HepG2 (cell line): ENCODE measurements around the gene GANC. TPM values are rescaled to one million over a fixed set of nuclear protein-coding genes. Genes with fewer than 3 reads are reported as not detected.

Experiments
- ATAC-seq: fragments of 200-7000 bp; cut with Tn5 transposase; 3 replicates; pipeline ENCODE4 v1.9.1; 2020; ENCODE audit warnings: mild to moderate bottlenecking, moderate library complexity
- BruUV-seq: library from RNA; stranded (reverse); fragments of 400-500 nt; replicated peaks from 2 replicates; lab custom pipeline; 2021; lab: Mats Ljungman, UMichigan
- CTCF ChIA-PET: fragments of 300-600 bp; formaldehyde crosslinking; extraction: SDS; loops from one replicate; lab custom pipeline; 2021; ENCODE audit warnings: low total read pairs, inconsistent platforms, low intra/inter-chr PET ratio; lab: Yijun Ruan, JAX
- POLR2A ChIA-PET: fragments of 350-600 bp; sonication (Branson Sonifier 250); formaldehyde crosslinking; loops from one replicate; lab custom pipeline; 2020; ENCODE audit warnings: antibody characterized with exemption, inconsistent platforms; lab: Yijun Ruan, JAX
- DNase-seq: peaks from one replicate; pipeline ENCODE4 v3.0.0-alpha.2; 2015; ENCODE audit warnings: low spot score
- FAIRE-seq: peaks from 3 replicates; lab custom pipeline; 2011; peaks lifted over from hg19 to GRCh38; lab: Jason Lieb, UNC
- H2AFZ ChIP-seq: one replicate; pipeline ENCODE4 v1.6.1; 2011; ENCODE audit warnings: low read length, inconsistent platforms
- H3K27ac ChIP-seq: fragments of 300-600 bp; 3 replicates; pipeline ENCODE4 v1.8.0; 2011; ENCODE audit warnings: mixed run types, mild to moderate bottlenecking, mixed read lengths, low read length, inconsistent platforms; ENCODE audit not compliant: insufficient read depth; ENCODE audit errors: extremely low read length
- H3K27me3 ChIP-seq, 2 experiments: fragments of 200-600 bp in 1 of 2; 2 replicates in 1 of 2; 3 replicates in 1 of 2; pipeline versions ENCODE4 v1.6.0 to v1.8.0; 2011; ENCODE audit warnings: low read length in 2 of 2, mild to moderate bottlenecking in 2 of 2, moderate library complexity in 2 of 2, inconsistent platforms in 1 of 2; ENCODE audit not compliant: insufficient read depth in 2 of 2, control insufficient read depth in 1 of 2
- H3K36me3 ChIP-seq, 2 experiments: fragments of 200-600 bp in 1 of 2; replicated peaks in 1 of 2; 2 replicates in 1 of 2; 3 replicates in 1 of 2; pipeline versions ENCODE4 v1.5.1 to v1.8.0; 2011; ENCODE audit warnings: low read length in 2 of 2, inconsistent platforms in 1 of 2; ENCODE audit not compliant: insufficient read depth in 2 of 2, control insufficient read depth in 1 of 2
- H3K4me1 ChIP-seq: 2 replicates; pipeline ENCODE4 v1.5.1; 2012; ENCODE audit warnings: low read length, inconsistent platforms; ENCODE audit not compliant: insufficient read depth
- H3K4me2 ChIP-seq: 2 replicates; pipeline ENCODE4 v1.6.0; 2011; ENCODE audit warnings: low read depth, low read length, inconsistent platforms
- H3K4me3 ChIP-seq, 3 experiments: fragments of 200-600 bp in 1 of 3; sonication (generic), shearing (Covaris generic) in 1 of 3; replicated peaks in 1 of 3; 2 replicates each; pipeline ENCODE4 v1.5.1; 2011 to 2016; ENCODE audit warnings: low read length in 3 of 3, inconsistent platforms in 2 of 3, low read depth in 2 of 3, mild to moderate bottlenecking in 2 of 3, control low read depth in 1 of 3, mixed read lengths in 1 of 3; ENCODE audit not compliant: insufficient read depth in 1 of 3
- H3K79me2 ChIP-seq: one replicate; pipeline ENCODE4 v1.6.1; 2011; ENCODE audit warnings: low read length, inconsistent platforms; ENCODE audit not compliant: insufficient read depth
- H3K9ac ChIP-seq: 2 replicates; pipeline ENCODE4 v1.6.0; 2011; ENCODE audit warnings: mild to moderate bottlenecking, low read depth, low read length, inconsistent platforms; ENCODE audit not compliant: insufficient read depth
- H3K9me3 ChIP-seq: 2 replicates; pipeline ENCODE4 v1.5.1; 2012; ENCODE audit warnings: mild to moderate bottlenecking, low read length
- H4K20me1 ChIP-seq: 2 replicates; pipeline ENCODE4 v1.6.0; 2011; ENCODE audit warnings: inconsistent platforms, mild to moderate bottlenecking, low read length, moderate library complexity; ENCODE audit not compliant: insufficient read depth
- ARID2 ChIP-seq: sonication (generic); formaldehyde crosslinking; IDR thresholded peaks from 2 replicates; pipeline ENCODE4 v1.8.1; 2022; ENCODE audit warnings: mild to moderate bottlenecking, missing genetic modification reagents, borderline replicate concordance
- GATAD2A ChIP-seq: IDR thresholded peaks from 2 replicates; pipeline ENCODE4 v1.6.1; 2016
- TRIM24 ChIP-seq: sonication (generic); formaldehyde crosslinking; IDR thresholded peaks from 2 replicates; pipeline ENCODE4 v1.8.0; 2022; ENCODE audit warnings: mild to moderate bottlenecking, missing genetic modification reagents
- ZBTB42 ChIP-seq: sonication (generic); formaldehyde crosslinking; IDR thresholded peaks from 2 replicates; pipeline ENCODE4 v1.5.0; 2020; ENCODE audit warnings: mild to moderate bottlenecking, missing genetic modification reagents
- ZFAT ChIP-seq: sonication (generic); formaldehyde crosslinking; conservative IDR thresholded peaks from 2 replicates; pipeline ENCODE4 v1.8.1; 2023; ENCODE audit warnings: missing genetic modification reagents, inconsistent platforms
- ZNF781 ChIP-seq: sonication (generic); formaldehyde crosslinking; IDR thresholded peaks from 2 replicates; pipeline ENCODE4 v1.5.1; 2020; ENCODE audit warnings: borderline replicate concordance, mild to moderate bottlenecking, missing genetic modification reagents; ENCODE audit errors: not compliant biosample characterization
- WGBS: methylation state at CpG from one replicate; pipeline ENCODE4 v1.1.6; 2017; ENCODE audit warnings: low lambda C conversion rate; 5-methylcytosine and 5-hydroxymethylcytosine counted together
- in situ Hi-C: cut with HindIII; loops from 2 replicates; pipeline ENCODE4 v1.10.0; 2017; ENCODE audit warnings: low pct_unique_long_range_greater_than_20kb; ENCODE audit not compliant: extremely low pct_ligation_motif_present
- intact Hi-C: fragments of 100-400 bp; cut with micrococcal nuclease; formaldehyde crosslinking; loops from one replicate; pipeline ENCODE4 v1.10.0; 2022; ENCODE audit not compliant: unreplicated experiment
- polyA plus RNA-seq, 8 experiments: library from polyadenylated mRNA; depleted of rRNA in 3 of 8; stranded (reverse) in 7 of 8; unstranded in 1 of 8; fragments of >200 nt; fragmentation: Illumina TruSeq in 4 of 8; extraction: Trizol in 4 of 8; gene quantifications; 2 replicates each; pipeline versions ENCODE4 v1.2.1 to v1.2.3, GENCODE V29; 2011 to 2016; ENCODE audit warnings: low read depth in 4 of 8, missing spikeins in 1 of 8, mixed read lengths in 1 of 8; ENCODE audit not compliant: insufficient read depth in 1 of 8
- total RNA-seq, 5 experiments: library from RNA; depleted of rRNA; stranded (reverse); fragments of >200 nt; fragmentation: Illumina TruSeq; extraction: Trizol; gene quantifications; 2 replicates each; pipeline ENCODE4 v1.2.3, GENCODE V29; 2016; ENCODE audit warnings: low read depth in 1 of 5
- TF ChIP-seq, protein P1 (sequence below): sonication (generic); formaldehyde crosslinking; IDR thresholded peaks from 2 replicates; pipeline ENCODE4 v1.4.0; 2020; ENCODE audit warnings: missing genetic modification reagents
- TF ChIP-seq, protein P2 (sequence below): sonication (generic); formaldehyde crosslinking; IDR thresholded peaks from 2 replicates; pipeline ENCODE4 v1.5.0; 2020; ENCODE audit warnings: mild to moderate bottlenecking, missing genetic modification reagents, borderline replicate concordance

GANC gene
- total and polyA plus RNA-seq, 2 of the 13 experiments (the other 11 are each of a cell fraction or from before 2014, with no cell fraction given) = 17.0 to 21.0 TPM

DNA sequence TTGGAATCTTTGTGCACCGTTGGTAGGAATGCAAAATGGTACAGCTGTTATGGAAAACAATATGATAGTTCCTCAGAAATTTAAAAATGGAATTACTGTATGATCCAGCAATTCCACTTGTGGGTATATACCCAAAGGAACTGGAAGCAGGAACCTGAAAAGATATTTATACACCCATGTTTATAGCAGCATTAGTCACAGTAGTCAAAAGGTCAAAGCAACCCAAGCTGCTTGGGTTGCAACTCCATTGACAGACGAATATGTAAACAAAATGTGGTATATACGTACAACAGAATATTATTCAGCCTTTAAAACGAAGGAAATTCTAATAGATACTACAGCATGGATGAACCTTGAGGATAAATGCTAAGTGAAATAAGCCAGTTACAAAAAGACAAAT, 51.3 kb downstream of the GANC start:
- WGBS = 87% methylated on average over 4 of the region's 4 CpGs
- Histone ChIP-seq H3K4me1 (no peaks in the 10 kb centered on the region), H3K9ac (no peak overlapping the region), H3K4me3 (no peak overlapping the region), H3K9me3 (no peaks in the 10 kb centered on the region), H3K79me2 (no peaks in the 10 kb centered on the region), H3K36me3 (peaks cover 0 to 4% of the 10 kb centered on the region in 2 experiments; a peak in 1 of 5 replicates), H3K4me2 (no peak overlapping the region), H3K27me3 (no peaks in the 10 kb centered on the region), H3K27ac (no peak overlapping the region), H4K20me1 (no peaks in the 10 kb centered on the region), H2AFZ (no peak overlapping the region)
- no peak for TF ChIP-seq ZBTB42 (CRISPR knock-in tag)
- TF ChIP-seq, protein P1, sequence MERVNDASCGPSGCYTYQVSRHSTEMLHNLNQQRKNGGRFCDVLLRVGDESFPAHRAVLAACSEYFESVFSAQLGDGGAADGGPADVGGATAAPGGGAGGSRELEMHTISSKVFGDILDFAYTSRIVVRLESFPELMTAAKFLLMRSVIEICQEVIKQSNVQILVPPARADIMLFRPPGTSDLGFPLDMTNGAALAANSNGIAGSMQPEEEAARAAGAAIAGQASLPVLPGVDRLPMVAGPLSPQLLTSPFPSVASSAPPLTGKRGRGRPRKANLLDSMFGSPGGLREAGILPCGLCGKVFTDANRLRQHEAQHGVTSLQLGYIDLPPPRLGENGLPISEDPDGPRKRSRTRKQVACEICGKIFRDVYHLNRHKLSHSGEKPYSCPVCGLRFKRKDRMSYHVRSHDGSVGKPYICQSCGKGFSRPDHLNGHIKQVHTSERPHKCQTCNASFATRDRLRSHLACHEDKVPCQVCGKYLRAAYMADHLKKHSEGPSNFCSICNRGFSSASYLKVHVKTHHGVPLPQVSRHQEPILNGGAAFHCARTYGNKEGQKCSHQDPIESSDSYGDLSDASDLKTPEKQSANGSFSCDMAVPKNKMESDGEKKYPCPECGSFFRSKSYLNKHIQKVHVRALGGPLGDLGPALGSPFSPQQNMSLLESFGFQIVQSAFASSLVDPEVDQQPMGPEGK (CRISPR knock-in tag) = no peak
- no peak for TF ChIP-seq ZNF781
- TF ChIP-seq GATAD2A = no peak
- TF ChIP-seq ARID2 = no peak
- no peak for TF ChIP-seq ZFAT
- TF ChIP-seq, protein P2, sequence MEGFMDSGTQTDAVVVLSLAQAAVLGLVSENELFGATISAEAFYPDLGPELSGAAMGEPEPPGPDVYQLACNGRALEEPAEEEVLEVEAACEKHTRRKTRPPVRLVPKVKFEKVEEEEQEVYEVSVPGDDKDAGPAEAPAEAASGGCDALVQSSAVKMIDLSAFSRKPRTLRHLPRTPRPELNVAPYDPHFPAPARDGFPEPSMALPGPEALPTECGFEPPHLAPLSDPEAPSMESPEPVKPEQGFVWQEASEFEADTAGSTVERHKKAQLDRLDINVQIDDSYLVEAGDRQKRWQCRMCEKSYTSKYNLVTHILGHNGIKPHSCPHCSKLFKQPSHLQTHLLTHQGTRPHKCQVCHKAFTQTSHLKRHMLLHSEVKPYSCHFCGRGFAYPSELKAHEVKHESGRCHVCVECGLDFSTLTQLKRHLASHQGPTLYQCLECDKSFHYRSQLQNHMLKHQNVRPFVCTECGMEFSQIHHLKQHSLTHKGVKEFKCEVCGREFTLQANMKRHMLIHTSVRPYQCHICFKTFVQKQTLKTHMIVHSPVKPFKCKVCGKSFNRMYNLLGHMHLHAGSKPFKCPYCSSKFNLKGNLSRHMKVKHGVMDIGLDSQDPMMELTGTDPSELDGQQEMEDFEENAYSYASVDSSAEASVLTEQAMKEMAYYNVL (CRISPR knock-in tag) = no peak
- TF ChIP-seq TRIM24 (CRISPR knock-in tag) = no peak
- FAIRE-seq = no peak
- ATAC-seq = no peak
- ChIA-PET POLR2A (no interaction called here), CTCF (no interaction called here)
- in situ Hi-C loops = no loop called here
- intact Hi-C loops = no loop called here
- no peak for DNase-seq
- BruUV-seq = no TSS peak
